ENCODE data around the gene TMIGD3. TPM values are rescaled to one million over a fixed set of nuclear protein-coding genes. Genes with fewer than 3 reads are reported as not detected.

Gene TMIGD3
- total and polyA plus RNA-seq, 2 donors from 2014 or later: 0.43 to 3.0 TPM

GRCh38 chr1:111507411-111508201 is 4.2 kb upstream of the TMIGD3 start:
- peaks cover 0 to 15% (median 8%) of the 10 kb centered on the region in 3 donors for H3K4me1 ChIP-seq (ENCODE audit: control insufficient read depth in 2 of 3, insufficient read depth in 2 of 3, low read depth in 1 of 3, low read length in 3 of 3)
- intact Hi-C loops (cut with DNase I): no loop called here

GRCh38 chr1:111506561-111506960 is 3.1 kb upstream of the TMIGD3 start:
- no peak overlapping the region for H3K27ac ChIP-seq (ENCODE audit: low read depth in 2 of 2, low read length in 2 of 2)
- no peak overlapping the region for H3K4me3 ChIP-seq (ENCODE audit: low read length in 3 of 3)
- TF ChIP-seq CTCF (IDR thresholded peaks at IDR 0.05; ENCODE audit: borderline replicate concordance, extremely low read depth, insufficient read depth): no peak
- H3K4me1 ChIP-seq (ENCODE audit: control insufficient read depth in 2 of 3, insufficient read depth in 2 of 3, low read depth in 1 of 3, low read length in 3 of 3): peaks cover 0 to 15% (median 4%) of the 10 kb centered on the region in 3 donors
- no peak overlapping the region for H3K9ac ChIP-seq (ENCODE audit: low read length in 3 of 3)
- no peaks in the 10 kb centered on the region for H3K36me3 ChIP-seq (ENCODE audit: control insufficient read depth in 2 of 3, insufficient read depth in 3 of 3, low read length in 3 of 3)
- DNase-seq: no peak
- H3K27me3 ChIP-seq (ENCODE audit: control insufficient read depth, insufficient read depth, low read length): no peaks in the 10 kb centered on the region
- intact Hi-C loops (cut with DNase I): no loop called here
- no peak for FAIRE-seq
- H3K9me3 ChIP-seq (ENCODE audit: control insufficient read depth in 2 of 3, insufficient read depth in 1 of 3, low read length in 3 of 3): no peaks in the 10 kb centered on the region

More at GRCh38 chr1:111507411-111508201, 4.2 kb upstream of the TMIGD3 start:
- Histone ChIP-seq H3K9ac (ENCODE audit: low read length in 3 of 3) (peak overlapping the region in 1 of 3 donors; percentile 62), H3K4me3 (ENCODE audit: low read length in 3 of 3) (peak overlapping the region; percentile 12 to 62 (median 62)), H3K27ac (ENCODE audit: low read depth in 2 of 2, low read length in 2 of 2) (peak overlapping the region; percentile 95 to 96), H3K36me3 (ENCODE audit: control insufficient read depth in 2 of 3, insufficient read depth in 3 of 3, low read length in 3 of 3) (no peaks in the 10 kb centered on the region), H3K9me3 (ENCODE audit: control insufficient read depth in 2 of 3, insufficient read depth in 1 of 3, low read length in 3 of 3) (no peaks in the 10 kb centered on the region), H3K27me3 (ENCODE audit: control insufficient read depth, insufficient read depth, low read length) (no peaks in the 10 kb centered on the region)
- no peak for TF ChIP-seq CTCF (IDR thresholded peaks at IDR 0.05; ENCODE audit: borderline replicate concordance, extremely low read depth, insufficient read depth)
- FAIRE-seq (no peak), DNase-seq (peak in 1 of 5 donors; percentile 89)

GRCh38 chr1:111505641-111506119 is 2.2 kb upstream of the TMIGD3 start:
- Histone ChIP-seq H3K9me3 (ENCODE audit: control insufficient read depth in 2 of 3, insufficient read depth in 1 of 3, low read length in 3 of 3) (no peaks in the 10 kb centered on the region), H3K36me3 (ENCODE audit: control insufficient read depth in 2 of 3, insufficient read depth in 3 of 3, low read length in 3 of 3) (no peaks in the 10 kb centered on the region), H3K9ac (ENCODE audit: low read length in 3 of 3) (no peak overlapping the region), H3K4me3 (ENCODE audit: low read length in 3 of 3) (no peak overlapping the region), H3K4me1 (ENCODE audit: control insufficient read depth in 2 of 3, insufficient read depth in 2 of 3, low read depth in 1 of 3, low read length in 3 of 3) (peaks cover 0 to 15% (median 4%) of the 10 kb centered on the region in 3 donors), H3K27me3 (ENCODE audit: control insufficient read depth, insufficient read depth, low read length) (no peaks in the 10 kb centered on the region), H3K27ac (ENCODE audit: low read depth in 2 of 2, low read length in 2 of 2) (no peak overlapping the region)
- DNase-seq: no peak
- no peak for FAIRE-seq
- TF ChIP-seq CTCF (IDR thresholded peaks at IDR 0.05; ENCODE audit: borderline replicate concordance, extremely low read depth, insufficient read depth): no peak
- intact Hi-C loops (cut with DNase I): no loop called here

Data from kidney (tissue), 14 donors.